Heart right ventricle (tissue), 16 donors: ENCODE data around the gene INSYN2B. TPM values are rescaled to one million over a fixed set of nuclear protein-coding genes. Genes with fewer than 3 reads are reported as not detected.
A peak's percentile ranks its signal among the peaks of the same experiment; 100 is the strongest.

Source experiments
- ATAC-seq, 8 donors: fragments of 200-7000 bp; cut with Tn5 transposase; one replicate each; pipeline ENCODE4 v1.9.1; 2020; ENCODE audit warnings: mild to moderate bottlenecking in 8 of 8, moderate library complexity in 8 of 8, moderate number of reproducible peaks in 1 of 8
- DNase-seq, 2 donors: peaks; one replicate each; pipeline ENCODE4 v3.0.0-alpha.2; 2020
- H3K27ac ChIP-seq, 10 donors: fragments of 200-600 bp; sonication (generic) in 2 of 10; one replicate each; pipeline versions ENCODE4 v1.5.0 to v1.8.0; 2020 to 2022; ENCODE audit warnings: mild to moderate bottlenecking in 3 of 10
- H3K27me3 ChIP-seq, 7 donors: fragments of 200-600 bp; one replicate each; pipeline ENCODE4 v1.8.0; 2021 to 2022; ENCODE audit warnings: mild to moderate bottlenecking in 2 of 7
- H3K36me3 ChIP-seq, 9 donors: fragments of 200-600 bp; sonication (generic) in 1 of 9; one replicate each; pipeline versions ENCODE4 v1.5.0 to v1.8.0; 2020 to 2022; ENCODE audit warnings: mild to moderate bottlenecking in 2 of 9
- H3K4me1 ChIP-seq, 9 donors: fragments of 200-600 bp; sonication (generic) in 1 of 9; one replicate each; pipeline versions ENCODE4 v1.5.0 to v1.8.0; 2020 to 2022; ENCODE audit warnings: mild to moderate bottlenecking in 4 of 9
- H3K4me3 ChIP-seq, 10 donors: fragments of 200-600 bp; sonication (generic) in 2 of 10; one replicate each; pipeline versions ENCODE4 v1.5.0 to v1.8.0; 2020 to 2022; ENCODE audit warnings: mild to moderate bottlenecking in 7 of 10, moderate library complexity in 2 of 10
- H3K9me3 ChIP-seq, 11 donors: fragments of 200-600 bp in 10 of 11; sonication (generic) in 2 of 11; one replicate each; pipeline versions ENCODE4 v1.5.0 to v1.8.0; 2013 to 2022; ENCODE audit warnings: mild to moderate bottlenecking in 2 of 11, control low read depth in 1 of 11, moderate library complexity in 1 of 11
- WGBS, 2 donors: extraction: QIAGEN DNeasy Blood & Tissue Kit; methylation state at CpG; one replicate each; pipeline ENCODE4 v1.1.7; 2013; ENCODE audit warnings: inconsistent platforms in 1 of 2; 5-methylcytosine and 5-hydroxymethylcytosine counted together
- intact Hi-C, 10 donors: fragments of 100-400 bp; cut with DNase I; formaldehyde crosslinking; loops; one replicate each; pipeline versions ENCODE4 v1.11.1 to v1.14.2; 2022
- polyA plus RNA-seq, 2 donors: library from polyadenylated mRNA; stranded (reverse); fragments of 200-250 nt; gene quantifications; one replicate each; pipeline ENCODE4 v1.2.3, GENCODE V29; 2013
- total RNA-seq, 10 donors: library from RNA; stranded (reverse); fragmentation: NEBNext Ultra II Directional in 3 of 10; extraction: Animal tissue kit (Norgen Biotek cat#: 25700) in 3 of 10; gene quantifications; one replicate each; pipeline versions ENCODE4 v1.2.1 to v1.2.4, GENCODE V29; 2021 to 2023
- TF ChIP-seq, protein P1 (sequence below), 9 donors: fragments of 200-600 bp; sonication (generic) in 2 of 9; IDR thresholded peaks; one replicate each; pipeline versions ENCODE4 v1.5.0 to v1.8.0; 2021 to 2022; ENCODE audit warnings: antibody characterized with exemption in 9 of 9, mild to moderate bottlenecking in 5 of 9, moderate library complexity in 1 of 9
- donor health status: Arrhythmogenic right ventricular cardiomyopathy.
- donor health status: ischemic (EF 13 %, LVEDD 7.1; RV severe dilation, severe dysfunction).
- donor health status: healthy with polysubstance abuse.
- donor health status: DM: no; HTN: yes; CAD: no.
- donor health status: DM: no; HTN: no; CAD: no.
- donor health status: ischemic (EF 25% LVEDD 6.9; RV normal size, moderate dysfunction).
- donor health status: ischemic (EF 25% LVEDD 5.7; RV mildly dilated, moderate dysfunction).
- donor health status: healthy.
- donor health status: DM: yes; HTN: yes; CAD: no.
- donor health status: Ischemic cardiomyopathy.
- donor health status: ischemic (EF 35%, LVEDD 5.7; RV mildly dilated, moderate dysfunction).
- donor health status: nonischemic (EF 11% LVEDD 7.7; RV severe dilation, severe dysfunction).
- donor health status: DM: yes; HTN: yes; CAD: no.
- donor health status: PGD.
- donor health status: ischemic (EF 29% LVEDD 5.4; RV normal size, mild dysfunction).
- donor health status: nonischemic (EF 23%, LVEDD 6.1; RV moderate dilation, normal function).

Gene INSYN2B
- total and polyA plus RNA-seq, 12 donors: 0.09 to 0.87 (median 0.14) TPM; not detected in 7

DNA sequence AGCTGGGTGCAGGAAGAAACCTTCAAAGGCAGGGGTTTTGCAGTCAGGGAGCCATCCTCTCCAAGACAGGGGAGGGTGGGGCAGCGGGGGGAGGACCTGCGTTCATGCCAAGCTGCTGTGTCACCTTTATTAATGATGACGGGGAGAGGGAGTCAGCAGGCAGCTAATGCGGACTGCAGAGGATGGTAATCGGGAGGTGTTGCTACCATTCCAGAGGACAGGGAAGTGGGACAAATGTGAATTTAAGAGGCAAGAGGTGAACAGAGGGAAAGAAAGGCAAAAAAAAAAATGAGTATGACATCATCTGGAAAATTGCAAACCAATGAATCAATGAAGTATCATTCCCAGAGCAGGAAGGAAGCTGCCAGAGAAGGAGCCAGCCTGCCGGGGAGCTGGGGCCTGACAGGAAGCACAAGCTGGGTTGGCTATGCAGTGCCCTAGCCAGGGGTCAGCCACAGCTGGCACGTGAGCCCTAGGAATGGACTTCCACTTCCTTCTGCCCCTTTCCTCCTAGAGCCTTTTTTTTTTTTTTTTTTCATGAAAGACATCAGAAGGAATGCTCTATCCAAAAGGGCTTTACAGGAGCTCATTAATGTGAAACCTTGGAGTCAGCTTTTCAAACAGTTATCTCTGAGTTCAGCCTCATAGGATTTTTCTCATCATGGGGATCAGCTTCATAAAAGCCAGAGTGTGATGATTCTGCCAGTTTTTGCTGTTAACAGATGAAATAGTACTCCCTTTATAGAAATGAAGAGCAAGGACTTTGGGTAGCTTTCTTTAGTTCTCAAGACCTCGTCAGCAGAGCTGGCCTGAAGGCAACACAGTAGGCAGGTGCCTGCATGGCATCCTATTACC lies 9.2 kb downstream of the INSYN2B start:
- intact Hi-C loops: no loop called here
- Histone ChIP-seq H3K4me1 (peaks cover 0 to 17% (median 0%) of the 10 kb centered on the region in 9 donors), H3K36me3 (no peaks in the 10 kb centered on the region), H3K27ac (no peak overlapping the region), H3K4me3 (no peak overlapping the region), H3K9me3 (no peaks in the 10 kb centered on the region), H3K27me3 (peaks cover 0 to 25% (median 7%) of the 10 kb centered on the region in 7 donors)
- 49 to 51% methylated on average over 8 of the region's 8 CpGs for WGBS, 2 donors
- peak in 2 of 8 donors; percentile 45 to 71 for ATAC-seq
- TF ChIP-seq, protein P1, sequence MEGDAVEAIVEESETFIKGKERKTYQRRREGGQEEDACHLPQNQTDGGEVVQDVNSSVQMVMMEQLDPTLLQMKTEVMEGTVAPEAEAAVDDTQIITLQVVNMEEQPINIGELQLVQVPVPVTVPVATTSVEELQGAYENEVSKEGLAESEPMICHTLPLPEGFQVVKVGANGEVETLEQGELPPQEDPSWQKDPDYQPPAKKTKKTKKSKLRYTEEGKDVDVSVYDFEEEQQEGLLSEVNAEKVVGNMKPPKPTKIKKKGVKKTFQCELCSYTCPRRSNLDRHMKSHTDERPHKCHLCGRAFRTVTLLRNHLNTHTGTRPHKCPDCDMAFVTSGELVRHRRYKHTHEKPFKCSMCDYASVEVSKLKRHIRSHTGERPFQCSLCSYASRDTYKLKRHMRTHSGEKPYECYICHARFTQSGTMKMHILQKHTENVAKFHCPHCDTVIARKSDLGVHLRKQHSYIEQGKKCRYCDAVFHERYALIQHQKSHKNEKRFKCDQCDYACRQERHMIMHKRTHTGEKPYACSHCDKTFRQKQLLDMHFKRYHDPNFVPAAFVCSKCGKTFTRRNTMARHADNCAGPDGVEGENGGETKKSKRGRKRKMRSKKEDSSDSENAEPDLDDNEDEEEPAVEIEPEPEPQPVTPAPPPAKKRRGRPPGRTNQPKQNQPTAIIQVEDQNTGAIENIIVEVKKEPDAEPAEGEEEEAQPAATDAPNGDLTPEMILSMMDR (IDR thresholded peaks at IDR 0.05): no peak
- DNase-seq: peak in 1 of 2 donors; percentile 20

DNA sequence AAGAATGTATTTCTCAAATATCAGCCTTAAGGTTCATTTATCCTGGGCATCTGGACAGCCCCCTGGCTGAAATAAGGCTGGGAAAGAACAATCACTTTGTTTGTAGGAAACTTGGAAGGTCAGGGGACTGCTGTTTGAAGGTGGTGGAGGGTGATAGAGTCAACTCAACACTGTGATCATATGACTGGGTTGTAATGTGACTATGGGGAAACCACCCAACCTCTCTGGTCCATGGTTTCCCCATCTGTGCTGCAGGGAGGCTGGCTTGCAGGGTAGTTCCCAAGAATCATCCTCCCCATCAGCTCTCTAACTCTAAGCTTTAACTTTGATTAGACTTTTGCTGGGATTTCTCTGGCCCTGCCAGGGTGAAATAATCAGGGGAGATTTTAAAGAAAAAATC lies 10.0 kb downstream of the INSYN2B start:
- no peak for ATAC-seq
- Histone ChIP-seq H3K27me3 (peaks cover 0 to 24% (median 7%) of the 10 kb centered on the region in 7 donors), H3K9me3 (no peaks in the 10 kb centered on the region), H3K4me1 (peaks cover 0 to 17% (median 0%) of the 10 kb centered on the region in 9 donors), H3K36me3 (no peaks in the 10 kb centered on the region), H3K27ac (no peak overlapping the region), H3K4me3 (no peak overlapping the region)
- DNase-seq: no peak
- intact Hi-C loops: no loop called here
- TF ChIP-seq, protein P1 (IDR thresholded peaks at IDR 0.05): no peak

DNA sequence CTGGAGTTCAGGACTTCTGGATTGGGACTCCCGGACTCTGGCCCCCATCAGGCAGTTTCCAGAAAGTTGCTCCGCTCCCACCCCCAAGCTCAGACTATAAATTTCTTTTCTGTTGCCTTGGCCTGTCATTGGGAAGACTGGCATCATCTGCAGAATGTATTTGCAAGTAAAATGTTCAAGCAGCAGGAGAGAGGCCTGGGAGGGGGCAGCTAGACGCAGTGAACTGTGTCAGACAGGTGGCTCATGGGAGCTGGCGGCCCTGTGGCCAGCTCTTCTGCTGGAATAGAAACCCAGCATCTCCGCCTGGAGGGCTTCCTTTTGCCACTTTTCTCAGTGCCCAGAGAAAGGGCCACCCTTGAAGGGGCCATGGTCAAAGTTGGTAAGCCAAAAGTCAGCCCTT lies 16.0 kb downstream of the INSYN2B start:
- DNase-seq: no peak
- intact Hi-C loops: no loop called here
- 62 to 90% methylated on average over 5 of the region's 5 CpGs for WGBS, 2 donors
- Histone ChIP-seq H3K4me1 (no peaks in the 10 kb centered on the region), H3K27ac (no peak overlapping the region), H3K9me3 (no peaks in the 10 kb centered on the region), H3K36me3 (peaks cover 0 to 8% (median 0%) of the 10 kb centered on the region in 9 donors), H3K27me3 (peaks cover 0 to 2% (median 0%) of the 10 kb centered on the region in 7 donors), H3K4me3 (no peak overlapping the region)
- no peak for ATAC-seq
- TF ChIP-seq, protein P1 (IDR thresholded peaks at IDR 0.05): no peak

DNA sequence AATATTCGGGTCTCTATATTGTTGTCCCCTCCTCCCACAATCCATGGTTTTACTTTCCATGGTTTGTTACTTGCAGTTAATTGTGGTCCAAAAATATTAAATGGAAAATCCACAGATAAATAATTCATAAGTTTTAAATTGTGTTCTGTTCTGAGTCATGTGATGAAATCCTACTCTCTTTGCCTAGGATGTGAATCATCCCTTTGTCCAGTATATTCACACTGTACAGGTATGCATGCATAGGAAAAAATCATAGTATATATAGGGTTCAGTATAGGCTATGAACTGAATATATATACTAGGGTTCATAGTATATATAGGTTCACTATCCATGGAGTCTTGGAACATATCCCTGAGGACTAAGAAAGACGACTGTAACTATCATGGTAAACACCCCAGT lies 19.6 kb downstream of the INSYN2B start:
- intact Hi-C loops: no loop called here
- no peak overlapping the region for H3K27ac ChIP-seq
- ATAC-seq (no peak), DNase-seq (no peak)
- 86 to 89% methylated on average over 2 of the region's 2 CpGs for WGBS, 2 donors
- no peaks in the 10 kb centered on the region for H3K9me3 ChIP-seq
- H3K4me1 ChIP-seq: no peaks in the 10 kb centered on the region
- TF ChIP-seq, protein P1 (IDR thresholded peaks at IDR 0.05): no peak
- H3K27me3 ChIP-seq: peaks cover 0 to 5% (median 0%) of the 10 kb centered on the region in 7 donors
- H3K36me3 ChIP-seq: peaks cover 0 to 8% (median 0%) of the 10 kb centered on the region in 9 donors
- H3K4me3 ChIP-seq: no peak overlapping the region
